Omental fat pad (tissue), 4 donors: ENCODE data around the gene PSMD1. TPM values are rescaled to one million over a fixed set of nuclear protein-coding genes. Genes with fewer than 3 reads are reported as not detected.

Experiments
- ATAC-seq: fragments of 150-250 bp; one replicate; pipeline ENCODE4 v1.9.1; 2016; ENCODE audit warnings: mild to moderate bottlenecking, moderate library complexity; ENCODE audit not compliant: low FRiP score
- DNase-seq: peaks from one replicate; pipeline ENCODE4 v3.0.0-alpha.2; 2019; ENCODE audit warnings: low spot score
- CTCF ChIP-seq, 3 donors: fragments of 450-650 bp; IDR thresholded peaks; one replicate each; pipeline ENCODE4 v1.5.1; 2016 to 2017; ENCODE audit warnings: antibody characterized with exemption in 3 of 3, mild to moderate bottlenecking in 3 of 3, moderate library complexity in 2 of 3
- total RNA-seq, 4 donors: library from RNA; depleted of rRNA; stranded (reverse); fragments of >200 nt; gene quantifications; one replicate each; pipeline ENCODE4 v1.1.0, GENCODE V29; 2016

Gene PSMD1
- 100 to 1,000 TPM in 1 of 4 donors, 10 to 100 TPM in 3; 64.8 to 119 (median 74.1) TPM for total RNA-seq

- DNase-seq (peak; percentile 91), ATAC-seq (peak; percentile 93)
- peak in 1 of 3 donors; percentile 41 for TF ChIP-seq CTCF (IDR thresholded peaks at IDR 0.05)
These were observed at the start of gene PSMD1 for GRCh38 chr2:231056453-231057416. Gene PSMD1 (plus strand): TSS chr2:231056867. CDS start chr2:231057026, 159 bp downstream.

DNA sequence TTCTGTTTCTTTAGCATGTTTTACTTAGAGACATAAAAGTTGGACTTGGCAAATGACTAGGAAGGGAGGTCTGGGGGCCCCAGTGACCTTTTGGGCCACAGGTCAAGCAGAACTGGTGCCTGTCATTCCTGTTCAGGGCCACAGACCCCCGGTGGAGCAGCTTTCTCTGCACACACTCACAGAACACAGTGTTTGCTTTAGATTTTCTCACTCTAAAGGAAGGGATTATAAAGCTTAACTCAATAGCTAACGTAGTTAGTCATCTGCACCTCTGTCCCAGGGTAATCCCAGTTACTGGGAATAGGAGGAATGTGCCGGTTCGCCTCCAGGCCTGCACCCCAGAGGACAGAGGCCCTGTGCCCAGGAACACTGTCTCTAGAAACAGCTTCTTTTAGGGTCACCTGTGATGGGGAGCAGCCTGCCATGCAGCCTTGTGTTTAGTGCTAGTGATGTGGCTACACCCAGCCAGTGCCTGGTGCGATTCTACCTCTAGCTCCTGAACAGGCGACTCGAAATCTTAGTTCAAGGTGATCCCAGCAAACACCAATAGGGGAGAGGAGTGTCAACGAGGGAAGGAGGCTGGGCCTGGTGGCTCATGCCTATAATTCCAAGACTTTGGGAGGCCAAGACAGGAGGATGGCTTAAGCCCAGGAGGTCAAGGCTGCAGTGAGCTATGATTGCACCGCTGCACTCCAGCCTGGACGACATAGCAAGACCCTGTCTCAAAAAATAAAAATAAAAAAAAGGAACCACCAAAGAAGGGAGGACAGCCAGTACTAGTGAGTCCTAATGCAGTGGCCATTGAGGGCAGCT, 49.2 kb upstream of the PSMD1 start:
- no peak for DNase-seq

GRCh38 chr2:231008131-231008530, 48.5 kb upstream of the PSMD1 start:
- TF ChIP-seq CTCF (IDR thresholded peaks at IDR 0.05) = no peak
- DNase-seq = no peak

More for the DNA sequence above, 49.2 kb upstream of the PSMD1 start:
- no peak for TF ChIP-seq CTCF (IDR thresholded peaks at IDR 0.05)
- ATAC-seq = no peak

GRCh38 chr2:231009236-231009919, 47.3 kb upstream of the PSMD1 start:
- TF ChIP-seq CTCF (IDR thresholded peaks at IDR 0.05) = no peak
- no peak for DNase-seq
- no peak for ATAC-seq

More at GRCh38 chr2:231008131-231008530, 48.5 kb upstream of the PSMD1 start:
- no peak for ATAC-seq

DNA sequence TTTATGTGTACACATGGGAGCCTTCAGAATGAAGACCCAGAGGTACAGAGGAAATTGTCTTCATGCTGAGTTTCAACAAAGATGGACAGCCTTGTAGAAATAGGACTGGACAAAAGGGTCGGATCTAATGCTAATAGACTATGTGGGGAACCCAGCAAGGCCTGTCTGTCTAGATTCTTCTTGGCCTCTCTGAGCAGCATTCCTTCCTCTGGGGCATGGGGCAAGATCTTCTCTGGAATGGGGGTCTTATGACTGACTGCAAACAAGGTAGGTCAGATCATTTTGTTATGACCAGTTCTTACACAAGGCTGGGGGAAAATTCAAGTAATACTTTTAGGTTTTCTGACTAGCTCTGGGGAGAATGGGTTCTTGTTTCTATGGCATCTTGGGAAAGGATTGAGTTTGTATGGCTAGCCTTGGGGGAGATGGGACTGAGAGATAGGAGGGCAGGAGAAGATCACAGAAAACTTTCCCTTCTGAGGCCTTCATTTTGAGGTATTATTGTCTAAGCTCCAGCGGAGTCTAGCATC, 46.4 kb upstream of the PSMD1 start:
- ATAC-seq (no peak), DNase-seq (no peak)

More for the DNA sequence above, 46.4 kb upstream of the PSMD1 start:
- TF ChIP-seq CTCF (IDR thresholded peaks at IDR 0.05) = no peak
